CD4-positive, alpha-beta T cell treated with Interferon gamma for 1 hour (primary cell): ENCODE measurements around the gene PDGFRA.
"Not testable (repeated sequence)": the region's sequence is repeated elsewhere in the genome, so short reads cannot be mapped to it uniquely, and the experiment has no call there.

Source experiments
- DNase-seq: peaks from one replicate; pipeline ENCODE4 v3.0.0-alpha.2; 2020

PDGFRA gene

GRCh38 chr4:54330896-54331295, 101.8 kb downstream of the PDGFRA start:
- no peak for DNase-seq

DNA sequence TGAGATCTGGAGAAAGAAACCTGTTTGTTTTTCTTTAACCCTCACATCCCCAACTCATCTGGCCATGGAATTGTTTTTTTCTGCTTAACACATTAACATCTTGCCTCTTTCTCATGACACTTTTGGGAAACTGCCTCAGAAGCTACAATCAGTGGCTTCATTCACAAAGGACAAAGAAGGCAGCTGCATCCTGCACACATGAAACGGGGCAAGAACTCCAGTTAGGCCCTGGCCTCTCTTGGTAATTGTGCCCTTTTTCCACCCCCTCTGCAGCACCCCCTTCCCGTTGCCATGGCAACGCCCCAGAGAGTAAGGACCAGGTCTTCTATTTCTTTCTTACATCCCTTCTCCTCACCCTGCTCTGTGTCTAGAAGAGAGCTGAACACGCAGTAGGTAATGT, 103.4 kb downstream of the PDGFRA start:
- DNase-seq: no peak

DNA sequence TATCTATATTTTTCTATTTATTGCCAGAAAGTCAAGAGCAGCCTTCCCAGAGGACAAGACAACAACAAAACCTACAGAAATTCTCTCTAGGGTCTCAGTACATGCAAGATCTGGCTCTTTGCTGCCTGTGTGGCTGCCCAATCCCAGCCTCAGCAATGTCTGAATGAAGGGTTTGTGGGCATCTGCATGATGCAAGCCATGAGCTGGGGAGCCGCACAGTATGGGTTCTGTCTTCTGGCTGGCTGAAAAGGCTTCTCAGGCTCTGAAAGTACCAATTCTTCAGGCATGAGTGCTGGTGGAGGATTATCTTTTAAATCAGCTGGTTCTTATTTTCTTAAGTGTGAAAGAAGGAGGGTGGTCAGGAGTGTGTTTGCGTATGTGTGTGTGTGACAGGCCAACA, 104.6 kb downstream of the PDGFRA start:
- no peak for DNase-seq

- not testable (repeated sequence) for DNase-seq
Measured at GRCh38 chr4:54334769-54335168, 105.7 kb downstream of the PDGFRA start.

DNA sequence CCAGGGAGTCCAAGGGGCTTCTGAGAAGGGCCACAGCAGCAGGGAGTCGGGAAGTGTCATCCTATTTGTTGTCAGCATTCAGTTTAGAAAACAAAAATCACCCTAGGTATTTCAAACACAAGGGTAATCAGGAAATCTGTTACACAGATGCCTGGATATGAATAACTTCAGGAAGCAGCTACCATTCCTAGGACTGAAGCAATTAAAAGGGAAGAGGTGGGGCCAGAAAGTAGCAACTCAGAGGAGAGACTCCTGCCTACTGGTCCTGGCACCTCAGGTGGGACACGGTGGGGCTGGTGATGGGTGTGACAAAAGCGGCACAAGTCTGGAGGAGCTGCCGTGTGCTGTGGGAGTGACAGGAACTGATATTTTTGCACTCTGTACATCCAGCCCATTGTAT, 107.9 kb downstream of the PDGFRA start:
- no peak for DNase-seq

- not testable (repeated sequence) for DNase-seq
Measured at GRCh38 chr4:54342067-54342466, 113.0 kb downstream of the PDGFRA start.
